HepG2 (cell line): ENCODE measurements around the gene A4GNT. TPM values are rescaled to one million over a fixed set of nuclear protein-coding genes. Genes with fewer than 3 reads are reported as not detected.

Experiments
- ATAC-seq: fragments of 200-7000 bp; cut with Tn5 transposase; 3 replicates; pipeline ENCODE4 v1.9.1; 2020; ENCODE audit warnings: mild to moderate bottlenecking, moderate library complexity
- BruUV-seq: library from RNA; stranded (reverse); fragments of 400-500 nt; replicated peaks from 2 replicates; lab custom pipeline; 2021; lab: Mats Ljungman, UMichigan
- CTCF ChIA-PET: fragments of 300-600 bp; formaldehyde crosslinking; extraction: SDS; loops from one replicate; lab custom pipeline; 2021; ENCODE audit warnings: low total read pairs, inconsistent platforms, low intra/inter-chr PET ratio; lab: Yijun Ruan, JAX
- POLR2A ChIA-PET: fragments of 350-600 bp; sonication (Branson Sonifier 250); formaldehyde crosslinking; loops from one replicate; lab custom pipeline; 2020; ENCODE audit warnings: antibody characterized with exemption, inconsistent platforms; lab: Yijun Ruan, JAX
- DNase-seq: peaks from one replicate; pipeline ENCODE4 v3.0.0-alpha.2; 2015; ENCODE audit warnings: low spot score
- FAIRE-seq: peaks from 3 replicates; lab custom pipeline; 2011; peaks lifted over from hg19 to GRCh38; lab: Jason Lieb, UNC
- H2AFZ ChIP-seq: one replicate; pipeline ENCODE4 v1.6.1; 2011; ENCODE audit warnings: low read length, inconsistent platforms
- H3K27ac ChIP-seq: fragments of 300-600 bp; 3 replicates; pipeline ENCODE4 v1.8.0; 2011; ENCODE audit warnings: mixed run types, mild to moderate bottlenecking, mixed read lengths, low read length, inconsistent platforms; ENCODE audit not compliant: insufficient read depth; ENCODE audit errors: extremely low read length
- H3K27me3 ChIP-seq, 2 experiments: fragments of 200-600 bp in 1 of 2; 2 replicates in 1 of 2; 3 replicates in 1 of 2; pipeline versions ENCODE4 v1.6.0 to v1.8.0; 2011; ENCODE audit warnings: low read length in 2 of 2, mild to moderate bottlenecking in 2 of 2, moderate library complexity in 2 of 2, inconsistent platforms in 1 of 2; ENCODE audit not compliant: insufficient read depth in 2 of 2, control insufficient read depth in 1 of 2
- H3K36me3 ChIP-seq, 2 experiments: fragments of 200-600 bp in 1 of 2; replicated peaks in 1 of 2; 2 replicates in 1 of 2; 3 replicates in 1 of 2; pipeline versions ENCODE4 v1.5.1 to v1.8.0; 2011; ENCODE audit warnings: low read length in 2 of 2, inconsistent platforms in 1 of 2; ENCODE audit not compliant: insufficient read depth in 2 of 2, control insufficient read depth in 1 of 2
- H3K4me1 ChIP-seq: 2 replicates; pipeline ENCODE4 v1.5.1; 2012; ENCODE audit warnings: low read length, inconsistent platforms; ENCODE audit not compliant: insufficient read depth
- H3K4me2 ChIP-seq: 2 replicates; pipeline ENCODE4 v1.6.0; 2011; ENCODE audit warnings: low read depth, low read length, inconsistent platforms
- H3K4me3 ChIP-seq, 3 experiments: fragments of 200-600 bp in 1 of 3; sonication (generic), shearing (Covaris generic) in 1 of 3; replicated peaks in 1 of 3; 2 replicates each; pipeline ENCODE4 v1.5.1; 2011 to 2016; ENCODE audit warnings: low read length in 3 of 3, inconsistent platforms in 2 of 3, low read depth in 2 of 3, mild to moderate bottlenecking in 2 of 3, control low read depth in 1 of 3, mixed read lengths in 1 of 3; ENCODE audit not compliant: insufficient read depth in 1 of 3
- H3K79me2 ChIP-seq: one replicate; pipeline ENCODE4 v1.6.1; 2011; ENCODE audit warnings: low read length, inconsistent platforms; ENCODE audit not compliant: insufficient read depth
- H3K9ac ChIP-seq: 2 replicates; pipeline ENCODE4 v1.6.0; 2011; ENCODE audit warnings: mild to moderate bottlenecking, low read depth, low read length, inconsistent platforms; ENCODE audit not compliant: insufficient read depth
- H3K9me3 ChIP-seq: 2 replicates; pipeline ENCODE4 v1.5.1; 2012; ENCODE audit warnings: mild to moderate bottlenecking, low read length
- H4K20me1 ChIP-seq: 2 replicates; pipeline ENCODE4 v1.6.0; 2011; ENCODE audit warnings: inconsistent platforms, mild to moderate bottlenecking, low read length, moderate library complexity; ENCODE audit not compliant: insufficient read depth
- KLF6 ChIP-seq: IDR thresholded peaks from 2 replicates; pipeline ENCODE4 v1.8.0; 2016; ENCODE audit warnings: missing biosample characterization, missing genetic modification reagents
- MXD1 ChIP-seq: sonication (generic); formaldehyde crosslinking; IDR thresholded peaks from 2 replicates; pipeline ENCODE4 v1.4.0; 2020; ENCODE audit warnings: mild to moderate bottlenecking, missing genetic modification reagents
- NR2C2 ChIP-seq: sonication (generic); formaldehyde crosslinking; IDR thresholded peaks from 2 replicates; pipeline ENCODE4 v1.4.0; 2020; ENCODE audit warnings: missing genetic modification reagents, mild to moderate bottlenecking, moderate library complexity, borderline replicate concordance
- RFX1 ChIP-seq: fragments of 450-650 bp; IDR thresholded peaks from 2 replicates; pipeline ENCODE4 v1.6.1; 2017
- ZFP36L2 ChIP-seq: sonication (generic); formaldehyde crosslinking; IDR thresholded peaks from 2 replicates; pipeline ENCODE4 v1.4.0; 2020; ENCODE audit warnings: missing genetic modification reagents
- ZFP91 ChIP-seq: sonication (generic); formaldehyde crosslinking; IDR thresholded peaks from 2 replicates; pipeline ENCODE4 v1.9.0; 2022; ENCODE audit warnings: missing genetic modification reagents, mild to moderate bottlenecking, borderline replicate concordance
- ZSCAN9 ChIP-seq: IDR thresholded peaks from 2 replicates; pipeline ENCODE4 v1.6.1; 2016; ENCODE audit warnings: borderline replicate concordance
- WGBS: methylation state at CpG from one replicate; pipeline ENCODE4 v1.1.6; 2017; ENCODE audit warnings: low lambda C conversion rate; 5-methylcytosine and 5-hydroxymethylcytosine counted together
- in situ Hi-C: cut with HindIII; loops from 2 replicates; pipeline ENCODE4 v1.10.0; 2017; ENCODE audit warnings: low pct_unique_long_range_greater_than_20kb; ENCODE audit not compliant: extremely low pct_ligation_motif_present
- intact Hi-C: fragments of 100-400 bp; cut with micrococcal nuclease; formaldehyde crosslinking; loops from one replicate; pipeline ENCODE4 v1.10.0; 2022; ENCODE audit not compliant: unreplicated experiment
- polyA plus RNA-seq, 8 experiments: library from polyadenylated mRNA; depleted of rRNA in 3 of 8; stranded (reverse) in 7 of 8; unstranded in 1 of 8; fragments of >200 nt; fragmentation: Illumina TruSeq in 4 of 8; extraction: Trizol in 4 of 8; gene quantifications; 2 replicates each; pipeline versions ENCODE4 v1.2.1 to v1.2.3, GENCODE V29; 2011 to 2016; ENCODE audit warnings: low read depth in 4 of 8, missing spikeins in 1 of 8, mixed read lengths in 1 of 8; ENCODE audit not compliant: insufficient read depth in 1 of 8
- total RNA-seq, 5 experiments: library from RNA; depleted of rRNA; stranded (reverse); fragments of >200 nt; fragmentation: Illumina TruSeq; extraction: Trizol; gene quantifications; 2 replicates each; pipeline ENCODE4 v1.2.3, GENCODE V29; 2016; ENCODE audit warnings: low read depth in 1 of 5
- TF ChIP-seq, protein P1 (sequence below): sonication (generic); formaldehyde crosslinking; IDR thresholded peaks from 2 replicates; pipeline ENCODE4 v1.5.0; 2020; ENCODE audit warnings: mild to moderate bottlenecking, missing genetic modification reagents
- TF ChIP-seq, protein P2 (sequence below): sonication (generic); formaldehyde crosslinking; IDR thresholded peaks from 2 replicates; pipeline ENCODE4 v1.5.0; 2020; ENCODE audit warnings: missing genetic modification reagents

A4GNT gene
- total and polyA plus RNA-seq, 2 of the 13 experiments (the other 11 are each of a cell fraction or from before 2014, with no cell fraction given) = not detected

- no peak for TF ChIP-seq ZSCAN9 (CRISPR knock-in tag)
- TF ChIP-seq RFX1 = no peak
- TF ChIP-seq, protein P1, sequence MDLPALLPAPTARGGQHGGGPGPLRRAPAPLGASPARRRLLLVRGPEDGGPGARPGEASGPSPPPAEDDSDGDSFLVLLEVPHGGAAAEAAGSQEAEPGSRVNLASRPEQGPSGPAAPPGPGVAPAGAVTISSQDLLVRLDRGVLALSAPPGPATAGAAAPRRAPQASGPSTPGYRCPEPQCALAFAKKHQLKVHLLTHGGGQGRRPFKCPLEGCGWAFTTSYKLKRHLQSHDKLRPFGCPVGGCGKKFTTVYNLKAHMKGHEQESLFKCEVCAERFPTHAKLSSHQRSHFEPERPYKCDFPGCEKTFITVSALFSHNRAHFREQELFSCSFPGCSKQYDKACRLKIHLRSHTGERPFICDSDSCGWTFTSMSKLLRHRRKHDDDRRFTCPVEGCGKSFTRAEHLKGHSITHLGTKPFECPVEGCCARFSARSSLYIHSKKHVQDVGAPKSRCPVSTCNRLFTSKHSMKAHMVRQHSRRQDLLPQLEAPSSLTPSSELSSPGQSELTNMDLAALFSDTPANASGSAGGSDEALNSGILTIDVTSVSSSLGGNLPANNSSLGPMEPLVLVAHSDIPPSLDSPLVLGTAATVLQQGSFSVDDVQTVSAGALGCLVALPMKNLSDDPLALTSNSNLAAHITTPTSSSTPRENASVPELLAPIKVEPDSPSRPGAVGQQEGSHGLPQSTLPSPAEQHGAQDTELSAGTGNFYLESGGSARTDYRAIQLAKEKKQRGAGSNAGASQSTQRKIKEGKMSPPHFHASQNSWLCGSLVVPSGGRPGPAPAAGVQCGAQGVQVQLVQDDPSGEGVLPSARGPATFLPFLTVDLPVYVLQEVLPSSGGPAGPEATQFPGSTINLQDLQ (CRISPR knock-in tag) = no peak
- no peak for TF ChIP-seq ZFP91 (CRISPR knock-in tag)
- TF ChIP-seq NR2C2 (CRISPR knock-in tag) = no peak
Measured at GRCh38 chr3:138172625-138173024, 40.4 kb upstream of the A4GNT start (continued).

DNA sequence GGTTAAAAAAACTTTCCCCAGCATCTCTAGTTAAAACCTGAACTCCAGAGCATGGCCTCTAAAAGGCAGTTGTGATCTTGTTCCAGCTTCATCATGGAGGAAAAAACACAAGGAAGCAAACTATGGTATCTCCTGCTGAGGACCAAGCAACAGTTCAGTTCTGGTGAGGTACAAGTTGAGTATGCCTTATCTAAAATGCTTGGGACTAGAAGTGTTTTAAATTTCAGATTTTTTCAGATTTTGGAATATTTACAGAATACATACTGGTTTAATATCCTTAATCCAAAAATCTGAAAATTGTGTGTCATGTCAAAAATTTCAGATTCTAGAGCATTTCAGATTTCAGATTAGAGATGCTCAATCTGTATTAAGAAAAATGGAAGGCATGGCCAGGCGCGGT, 32.9 kb upstream of the A4GNT start:
- Histone ChIP-seq H3K4me1 (no peaks in the 10 kb centered on the region), H3K9ac (no peak overlapping the region), H3K27ac (no peak overlapping the region), H3K9me3 (no peaks in the 10 kb centered on the region), H3K27me3 (no peaks in the 10 kb centered on the region), H3K4me2 (no peak overlapping the region), H3K4me3 (no peak overlapping the region), H2AFZ (no peak overlapping the region), H3K79me2 (no peaks in the 10 kb centered on the region), H3K36me3 (peaks cover 8 to 51% of the 10 kb centered on the region in 2 experiments), H4K20me1 (no peaks in the 10 kb centered on the region; the same call in 1 of the 2 replicates)
- intact Hi-C loops (no loop called here), in situ Hi-C loops (no loop called here)
- FAIRE-seq (no peak), DNase-seq (no peak), ATAC-seq (no peak)
- WGBS = 100% methylated on average over 2 of the region's 2 CpGs
- CTCF ChIA-PET = no interaction called here
- BruUV-seq = no TSS peak
- POLR2A ChIA-PET = no interaction called here
- TF ChIP-seq ZFP36L2 = no peak
- TF ChIP-seq, protein P2, sequence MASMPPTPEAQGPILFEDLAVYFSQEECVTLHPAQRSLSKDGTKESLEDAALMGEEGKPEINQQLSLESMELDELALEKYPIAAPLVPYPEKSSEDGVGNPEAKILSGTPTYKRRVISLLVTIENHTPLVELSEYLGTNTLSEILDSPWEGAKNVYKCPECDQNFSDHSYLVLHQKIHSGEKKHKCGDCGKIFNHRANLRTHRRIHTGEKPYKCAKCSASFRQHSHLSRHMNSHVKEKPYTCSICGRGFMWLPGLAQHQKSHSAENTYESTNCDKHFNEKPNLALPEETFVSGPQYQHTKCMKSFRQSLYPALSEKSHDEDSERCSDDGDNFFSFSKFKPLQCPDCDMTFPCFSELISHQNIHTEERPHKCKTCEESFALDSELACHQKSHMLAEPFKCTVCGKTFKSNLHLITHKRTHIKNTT (CRISPR knock-in tag) = no peak
- no peak for TF ChIP-seq MXD1 (CRISPR knock-in tag)
- TF ChIP-seq KLF6 (CRISPR knock-in tag) = no peak
